CD8-positive, alpha-beta memory T cell (primary cell): Measurements from ENCODE around the gene POLR2H. TPM values are rescaled to one million over a fixed set of nuclear protein-coding genes. Genes with fewer than 3 reads are reported as not detected.
A peak's percentile ranks its signal among the peaks of the same experiment; 100 is the strongest.

Experiments
- CTCF ChIA-PET: fragments of 350-600 bp; sonication (Branson Sonifier 250); formaldehyde crosslinking; loops from one replicate; lab custom pipeline; 2021; ENCODE audit warnings: antibody characterized with exemption; lab: Charles Lee
- POLR2A ChIA-PET: fragments of 350-600 bp; sonication (Branson Sonifier 250); formaldehyde crosslinking; loops from one replicate; lab custom pipeline; 2021; ENCODE audit warnings: antibody characterized with exemption; lab: Charles Lee
- DNase-seq, 5 donors: peaks; one replicate each; pipeline versions ENCODE4 v3.0.0 to v3.0.0-alpha.2; 2020 to 2022; ENCODE audit warnings: mixed read lengths in 1 of 5
- H3K27ac ChIP-seq: one replicate; pipeline ENCODE4 v1.7.0; 2013; ENCODE audit warnings: low read depth, mild to moderate bottlenecking, low read length, moderate library complexity
- H3K27me3 ChIP-seq: 2 replicates; pipeline ENCODE4 v1.7.0; 2013; ENCODE audit warnings: low read length, mild to moderate bottlenecking; ENCODE audit not compliant: insufficient read depth, poor library complexity, severe bottlenecking
- H3K36me3 ChIP-seq: 2 replicates; pipeline ENCODE4 v1.7.0; 2013; ENCODE audit warnings: mild to moderate bottlenecking, low read length, moderate library complexity; ENCODE audit not compliant: insufficient read depth
- H3K4me1 ChIP-seq: 2 replicates; pipeline ENCODE4 v1.7.0; 2013; ENCODE audit warnings: mild to moderate bottlenecking, low read length, moderate library complexity; ENCODE audit not compliant: insufficient read depth
- H3K4me3 ChIP-seq: 2 replicates; pipeline ENCODE4 v1.7.0; 2013; ENCODE audit warnings: mild to moderate bottlenecking, low read length
- H3K9me3 ChIP-seq: 2 replicates; pipeline ENCODE4 v1.7.0; 2013; ENCODE audit warnings: mild to moderate bottlenecking, low read length
- H3K27ac Mint-ChIP-seq, 8 donors: one replicate each; pipeline ENCODE4 v1.8.0; 2020 to 2021; ENCODE audit warnings: mixed read lengths in 8 of 8, mild to moderate bottlenecking in 6 of 8, inconsistent platforms in 3 of 8, moderate library complexity in 3 of 8
- H3K27me3 Mint-ChIP-seq, 2 donors: one replicate each; pipeline ENCODE4 v1.8.0; 2020 to 2021; ENCODE audit warnings: mixed read lengths in 2 of 2, mild to moderate bottlenecking in 1 of 2, moderate library complexity in 1 of 2
- H3K36me3 Mint-ChIP-seq, 3 donors: one replicate each; pipeline ENCODE4 v1.8.0; 2020 to 2021; ENCODE audit warnings: mixed read lengths in 3 of 3, inconsistent platforms in 1 of 3, mild to moderate bottlenecking in 1 of 3
- H3K4me1 Mint-ChIP-seq, 3 donors: one replicate each; pipeline ENCODE4 v1.8.0; 2020 to 2021; ENCODE audit warnings: mixed read lengths in 3 of 3, inconsistent platforms in 1 of 3, mild to moderate bottlenecking in 1 of 3
- H3K4me3 Mint-ChIP-seq, 7 donors: one replicate each; pipeline ENCODE4 v1.8.0; 2020 to 2021; ENCODE audit warnings: mixed read lengths in 7 of 7, mild to moderate bottlenecking in 6 of 7, moderate library complexity in 4 of 7, inconsistent platforms in 2 of 7
- H3K9me3 Mint-ChIP-seq, 5 donors: one replicate each; pipeline ENCODE4 v1.8.0; 2020 to 2022; ENCODE audit warnings: mixed read lengths in 5 of 5, mild to moderate bottlenecking in 3 of 5, moderate library complexity in 2 of 5, inconsistent platforms in 1 of 5
- polyA plus RNA-seq: library from polyadenylated mRNA; unstranded; fragments of 300-500 nt; fragmentation: Illumina TruSeq; gene quantifications from one replicate; pipeline ENCODE4 v1.2.3, GENCODE V29; 2021
- total RNA-seq, 2 experiments: library from RNA; stranded (reverse); gene quantifications; one replicate each; pipeline ENCODE4 v1.2.3, GENCODE V29; 2021

Gene POLR2H
- total and polyA plus RNA-seq, 3 experiments from 2014 or later, result 52.1 to 147 (median 147) TPM

- ChIA-PET POLR2A (interaction anchor here (0.5 kb wide), 1 partner anchor 10 kb away, joined by 3 read pairs; no protein-coding TSS in a partner anchor), CTCF (interaction anchor here (1.2 to 2.6 kb wide), 3 partner anchors 14 to 159 kb away, joined by 4 to 31 read pairs (median 6); partner anchors contain the start of gene THPO)
- H3K4me1 ChIP-seq, result peaks cover 4% of the 10 kb centered on the region
- no peak overlapping the region for H3K27ac ChIP-seq
- Mint-ChIP-seq H3K27ac (no peak overlapping the region), H3K4me1 (peaks cover 0 to 6% (median under 1%) of the 10 kb centered on the region in 3 donors), H3K27me3 (no peaks in the 10 kb centered on the region), H3K4me3 (no peak overlapping the region), H3K36me3 (no peaks in the 10 kb centered on the region), H3K9me3 (no peaks in the 10 kb centered on the region)
- no peaks in the 10 kb centered on the region for H3K9me3 ChIP-seq
- no peaks in the 10 kb centered on the region for H3K36me3 ChIP-seq
- DNase-seq, result no peak
- H3K27me3 ChIP-seq, result no peaks in the 10 kb centered on the region
- H3K4me3 ChIP-seq, result no peak overlapping the region
Measured at GRCh38 chr3:184354754-184355153, 6.8 kb upstream of the POLR2H start.

- Mint-ChIP-seq H3K27ac (peak overlapping the region in 1 of 8 donors; percentile 71), H3K9me3 (no peaks in the 10 kb centered on the region), H3K4me3 (peak overlapping the region in 1 of 7 donors; percentile 57), H3K27me3 (no peaks in the 10 kb centered on the region), H3K4me1 (peaks cover 3 to 6% (median 5%) of the 10 kb centered on the region in 3 donors), H3K36me3 (no peaks in the 10 kb centered on the region)
- ChIA-PET POLR2A (no interaction called here), CTCF (interaction anchor here (1.2 to 2.6 kb wide), 2 partner anchors 13 to 158 kb away, joined by 6 to 31 read pairs; no protein-coding TSS in a partner anchor)
- Histone ChIP-seq H3K36me3 (no peaks in the 10 kb centered on the region), H3K4me1 (peaks cover 5% of the 10 kb centered on the region), H3K27me3 (no peaks in the 10 kb centered on the region), H3K9me3 (no peaks in the 10 kb centered on the region), H3K27ac (no peak overlapping the region), H3K4me3 (no peak overlapping the region)
- no peak for DNase-seq
Measured at GRCh38 chr3:184355261-184356040, 6.1 kb upstream of the POLR2H start.

GRCh38 chr3:184357248-184358123 is 4.0 kb upstream of the POLR2H start:
- Mint-ChIP-seq H3K36me3 (peaks cover 0 to 5% (median 0%) of the 10 kb centered on the region in 3 donors), H3K27me3 (no peaks in the 10 kb centered on the region), H3K27ac (peak overlapping the region in 1 of 8 donors; percentile 39), H3K4me3 (peak overlapping the region in 1 of 7 donors; percentile 69), H3K4me1 (peaks cover 5 to 10% (median 8%) of the 10 kb centered on the region in 3 donors), H3K9me3 (no peaks in the 10 kb centered on the region)
- Histone ChIP-seq H3K4me3 (no peak overlapping the region), H3K27ac (no peak overlapping the region), H3K4me1 (peaks cover 13% of the 10 kb centered on the region), H3K9me3 (no peaks in the 10 kb centered on the region), H3K36me3 (no peaks in the 10 kb centered on the region), H3K27me3 (no peaks in the 10 kb centered on the region)
- POLR2A ChIA-PET, result no interaction called here
- DNase-seq, result no peak
- CTCF ChIA-PET, result interaction anchor here (1.2 to 1.5 kb wide), 3 partner anchors 14 to 185 kb away, joined by 3 read pairs; no protein-coding TSS in a partner anchor

- peaks cover 7 to 12% (median 9%) of the 10 kb centered on the region in 3 donors for H3K4me1 Mint-ChIP-seq
- Histone ChIP-seq H3K4me3 (no peak overlapping the region), H3K9me3 (no peaks in the 10 kb centered on the region), H3K4me1 (peaks cover 13% of the 10 kb centered on the region), H3K27me3 (no peaks in the 10 kb centered on the region), H3K36me3 (no peaks in the 10 kb centered on the region), H3K27ac (no peak overlapping the region)
- peaks cover 0 to 1% (median 0%) of the 10 kb centered on the region in 5 donors for H3K9me3 Mint-ChIP-seq
- peak overlapping the region in 2 of 7 donors; percentile 38 to 78 for H3K4me3 Mint-ChIP-seq
- ChIA-PET POLR2A (no interaction called here), CTCF (interaction anchor here (1.2 to 1.5 kb wide), 2 partner anchors 13 to 155 kb away, joined by 3 read pairs; no protein-coding TSS in a partner anchor)
- H3K36me3 Mint-ChIP-seq, result peaks cover 0 to 8% (median 0%) of the 10 kb centered on the region in 3 donors
- no peak for DNase-seq
- H3K27ac Mint-ChIP-seq, result peak overlapping the region in 2 of 8 donors; percentile 39 to 74
- peaks cover 0 to 3% of the 10 kb centered on the region in 2 donors for H3K27me3 Mint-ChIP-seq
Measured at GRCh38 chr3:184358124-184358767, 3.3 kb upstream of the POLR2H start.

GRCh38 chr3:184358921-184359350 is 2.6 kb upstream of the POLR2H start:
- Histone ChIP-seq H3K4me3 (no peak overlapping the region), H3K36me3 (no peaks in the 10 kb centered on the region), H3K27me3 (no peaks in the 10 kb centered on the region), H3K4me1 (peaks cover 16% of the 10 kb centered on the region), H3K9me3 (no peaks in the 10 kb centered on the region), H3K27ac (no peak overlapping the region)
- Mint-ChIP-seq H3K4me3 (peak overlapping the region in 2 of 7 donors; percentile 62 to 78), H3K9me3 (peaks cover 0 to 2% (median 0%) of the 10 kb centered on the region in 5 donors), H3K27me3 (peaks cover 0 to 4% of the 10 kb centered on the region in 2 donors), H3K4me1 (peaks cover 12 to 14% (median 13%) of the 10 kb centered on the region in 3 donors), H3K36me3 (peaks cover 0 to 11% (median 0%) of the 10 kb centered on the region in 3 donors), H3K27ac (no peak overlapping the region)
- CTCF ChIA-PET, result interaction anchor here (0.8 to 3.5 kb wide), 3 partner anchors 13 to 155 kb away, joined by 3 to 18 read pairs (median 3); no protein-coding TSS in a partner anchor
- POLR2A ChIA-PET, result no interaction called here
- DNase-seq, result no peak

GRCh38 chr3:184359610-184360009 is 1.9 kb upstream of the POLR2H start:
- Histone ChIP-seq H3K9me3 (no peaks in the 10 kb centered on the region), H3K27ac (no peak overlapping the region), H3K4me1 (peaks cover 19% of the 10 kb centered on the region), H3K36me3 (peaks cover under 1% of the 10 kb centered on the region), H3K4me3 (no peak overlapping the region), H3K27me3 (no peaks in the 10 kb centered on the region)
- peaks cover 15 to 19% (median 17%) of the 10 kb centered on the region in 3 donors for H3K4me1 Mint-ChIP-seq
- DNase-seq, result no peak
- H3K27me3 Mint-ChIP-seq, result peaks cover 0 to 4% of the 10 kb centered on the region in 2 donors
- peak overlapping the region in 1 of 8 donors; percentile 76 for H3K27ac Mint-ChIP-seq
- ChIA-PET CTCF (interaction anchor here (0.8 to 3.5 kb wide), 2 partner anchors 12 to 14 kb away, joined by 3 to 18 read pairs; no protein-coding TSS in a partner anchor), POLR2A (no interaction called here)
- peaks cover 0 to 11% (median 0%) of the 10 kb centered on the region in 3 donors for H3K36me3 Mint-ChIP-seq
- H3K9me3 Mint-ChIP-seq, result peaks cover 0 to 2% (median 0%) of the 10 kb centered on the region in 5 donors
- H3K4me3 Mint-ChIP-seq, result peak overlapping the region in 4 of 7 donors; percentile 84 to 89 (median 86)
